ENCODE results near the gene SGMS1. TPM values are rescaled to one million over a fixed set of nuclear protein-coding genes. Genes with fewer than 3 reads are reported as not detected.
"Not testable (repeated sequence)": the region's sequence is repeated elsewhere in the genome, so short reads cannot be mapped to it uniquely, and the experiment has no call there.

The SGMS1 gene
- total and polyA plus RNA-seq, 12 donors, result 7.3 to 24.3 (median 17.1) TPM

DNA sequence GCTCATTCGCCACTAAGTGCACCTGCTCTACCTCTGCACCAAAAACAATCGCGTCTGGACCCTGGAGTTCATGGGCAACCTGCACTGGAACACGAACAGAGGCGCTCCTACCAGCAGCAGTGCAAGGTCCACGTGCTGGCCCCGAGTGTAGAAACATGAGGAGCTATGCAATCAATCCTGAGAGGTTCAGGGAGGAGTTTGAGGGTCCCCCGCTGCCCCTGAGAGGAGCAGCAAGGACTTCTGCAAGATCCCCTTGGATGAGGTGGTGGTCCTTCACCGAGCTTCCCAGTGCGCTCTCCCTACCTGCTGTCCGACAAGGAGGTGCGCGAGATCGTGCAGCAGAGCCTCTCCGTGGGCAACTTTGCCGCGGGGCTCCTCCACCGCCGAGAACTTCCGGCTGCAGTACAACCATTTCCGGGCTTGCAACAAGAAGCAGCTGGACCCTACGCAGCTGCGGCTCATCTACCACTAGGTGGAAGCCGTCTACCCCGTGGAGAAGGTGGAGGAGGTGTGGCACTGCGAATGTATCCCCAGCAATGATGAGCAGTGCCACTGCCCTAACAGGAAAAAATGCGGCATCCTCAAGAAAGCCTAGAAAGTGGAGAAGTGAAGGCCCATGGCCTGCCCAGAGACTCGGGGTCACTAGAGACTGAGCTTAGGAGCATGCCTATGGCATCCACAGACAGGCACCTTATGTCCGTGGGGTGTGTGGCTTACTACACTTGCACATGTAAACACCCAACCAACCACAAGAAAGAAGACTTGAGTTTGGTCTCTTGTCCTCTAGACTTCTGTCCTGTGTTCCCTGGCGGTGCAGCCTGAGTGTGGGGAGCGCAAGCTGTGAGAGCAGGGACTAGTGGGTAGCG, 36.3 kb upstream of the SGMS1 start:
- intact Hi-C loops (cut with DNase I); H3K27ac ChIP-seq; H3K27me3 ChIP-seq; H3K4me1 ChIP-seq; H3K36me3 ChIP-seq; H3K9me3 ChIP-seq: not testable (repeated sequence)
- ATAC-seq (peak; percentile 69 to 95 (median 87)), DNase-seq (peak; percentile 27 to 44)
- TF ChIP-seq, protein P1, sequence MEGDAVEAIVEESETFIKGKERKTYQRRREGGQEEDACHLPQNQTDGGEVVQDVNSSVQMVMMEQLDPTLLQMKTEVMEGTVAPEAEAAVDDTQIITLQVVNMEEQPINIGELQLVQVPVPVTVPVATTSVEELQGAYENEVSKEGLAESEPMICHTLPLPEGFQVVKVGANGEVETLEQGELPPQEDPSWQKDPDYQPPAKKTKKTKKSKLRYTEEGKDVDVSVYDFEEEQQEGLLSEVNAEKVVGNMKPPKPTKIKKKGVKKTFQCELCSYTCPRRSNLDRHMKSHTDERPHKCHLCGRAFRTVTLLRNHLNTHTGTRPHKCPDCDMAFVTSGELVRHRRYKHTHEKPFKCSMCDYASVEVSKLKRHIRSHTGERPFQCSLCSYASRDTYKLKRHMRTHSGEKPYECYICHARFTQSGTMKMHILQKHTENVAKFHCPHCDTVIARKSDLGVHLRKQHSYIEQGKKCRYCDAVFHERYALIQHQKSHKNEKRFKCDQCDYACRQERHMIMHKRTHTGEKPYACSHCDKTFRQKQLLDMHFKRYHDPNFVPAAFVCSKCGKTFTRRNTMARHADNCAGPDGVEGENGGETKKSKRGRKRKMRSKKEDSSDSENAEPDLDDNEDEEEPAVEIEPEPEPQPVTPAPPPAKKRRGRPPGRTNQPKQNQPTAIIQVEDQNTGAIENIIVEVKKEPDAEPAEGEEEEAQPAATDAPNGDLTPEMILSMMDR (IDR thresholded peaks at IDR 0.05), result peak in 7 of 9 donors; percentile 37 to 64 (median 50)
- H3K4me3 ChIP-seq, result peak overlapping the region; percentile 18 to 61 (median 53)
- WGBS, 2 donors, result 53 to 59% methylated on average over 32 of the region's 32 CpGs

DNA sequence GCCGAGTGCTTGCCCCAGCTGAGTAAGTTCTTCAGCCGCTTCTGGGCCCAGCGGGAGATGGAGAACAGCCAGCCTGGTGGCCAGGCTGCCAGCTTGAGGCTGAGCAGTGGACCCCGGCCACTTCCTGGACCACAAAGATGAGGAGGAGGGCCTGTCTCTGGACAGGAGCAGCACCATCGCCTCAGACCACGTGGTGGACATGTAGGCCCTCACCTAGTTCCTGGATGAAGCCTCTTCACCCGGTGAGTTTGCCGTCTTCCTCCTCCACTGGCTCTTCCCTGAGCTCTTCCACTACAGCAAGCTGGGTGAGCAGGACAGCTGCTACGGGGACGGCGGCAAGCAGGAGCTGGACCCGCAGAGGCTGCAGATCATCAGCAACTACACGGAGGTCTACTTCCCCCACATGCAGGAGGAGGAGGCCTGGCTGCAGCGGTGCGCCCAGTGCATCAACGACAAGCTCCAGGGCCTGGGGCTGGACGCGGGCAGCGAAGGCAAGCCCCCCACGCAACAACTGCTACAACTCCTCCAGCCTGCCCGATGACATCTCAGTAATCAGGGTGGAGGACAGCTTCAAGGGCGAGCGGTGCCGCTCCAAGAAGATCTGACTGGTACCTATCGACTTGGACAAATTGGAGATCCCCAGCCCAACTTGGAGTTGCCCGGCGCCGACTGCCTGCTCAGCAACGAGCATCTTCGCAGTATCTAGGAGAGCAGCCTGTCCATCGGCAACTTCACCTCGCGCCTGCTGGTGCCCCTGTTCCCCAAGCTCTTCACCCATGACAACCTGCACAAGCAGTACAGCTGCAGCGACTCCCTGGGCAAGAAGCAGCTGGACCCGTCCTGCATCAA, 35.5 kb upstream of the SGMS1 start:
- H3K27me3 ChIP-seq; DNase-seq; H3K27ac ChIP-seq; intact Hi-C loops (cut with DNase I); H3K9me3 ChIP-seq; H3K4me1 ChIP-seq; H3K36me3 ChIP-seq: not testable (repeated sequence)
- WGBS, 2 donors, result 93 to 95% methylated on average over 35 of the region's 35 CpGs
- H3K4me3 ChIP-seq, result peak overlapping the region in 8 of 10 donors; percentile 41 to 61 (median 56)
- ATAC-seq, result peak in 5 of 8 donors; percentile 12 to 44 (median 31)

DNA sequence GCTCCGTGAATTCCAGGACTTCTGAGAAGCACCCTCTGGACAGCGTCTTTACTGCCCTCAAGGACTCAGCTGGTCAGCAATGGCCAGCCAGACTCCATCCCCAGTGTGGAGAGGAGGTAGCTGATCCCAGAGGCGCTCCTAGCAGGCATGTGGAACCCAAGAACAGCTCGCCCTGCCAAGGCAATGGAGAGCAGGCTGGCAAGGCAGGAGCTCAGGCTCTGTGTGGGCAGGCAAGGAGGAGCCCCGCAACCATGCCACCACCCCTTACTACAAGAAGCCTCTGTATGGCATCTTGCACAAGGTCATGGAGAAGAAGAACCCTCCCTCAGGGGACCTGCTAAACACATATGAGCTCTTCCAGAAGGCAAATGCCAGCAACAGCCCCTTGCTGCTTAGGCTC, 34.4 kb upstream of the SGMS1 start:
- DNase-seq (no peak), ATAC-seq (no peak)
- TF ChIP-seq, protein P1 (IDR thresholded peaks at IDR 0.05), result no peak
- no peak overlapping the region for H3K27ac ChIP-seq
- no peaks in the 10 kb centered on the region for H3K36me3 ChIP-seq
- no peak overlapping the region for H3K4me3 ChIP-seq
- H3K9me3 ChIP-seq, result no peaks in the 10 kb centered on the region
- intact Hi-C loops (cut with DNase I), result no loop called here
- H3K4me1 ChIP-seq, result peaks cover 0 to 13% (median 3%) of the 10 kb centered on the region in 9 donors
- 97% methylated on average over 5 of the region's 5 CpGs for WGBS, 2 donors
- no peaks in the 10 kb centered on the region for H3K27me3 ChIP-seq

DNA sequence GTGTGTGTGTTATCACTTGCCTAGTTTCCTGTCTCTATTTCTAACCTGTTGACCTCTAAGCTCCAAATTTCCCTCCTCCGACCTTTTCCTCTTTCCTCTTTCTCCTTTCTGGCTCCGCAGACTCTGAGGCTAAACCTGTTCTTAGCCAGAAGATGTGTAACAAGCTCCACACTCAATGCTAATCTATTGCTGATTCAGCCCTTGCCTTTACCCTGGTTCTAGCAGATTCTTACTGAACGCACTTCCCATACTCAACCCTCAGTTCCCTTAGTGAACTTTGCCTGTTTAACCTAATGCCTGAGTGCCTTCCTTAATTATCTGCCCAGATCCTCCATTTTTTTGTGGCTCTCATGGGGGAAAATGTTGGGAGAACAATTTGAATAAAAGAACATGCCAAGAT, 30.0 kb upstream of the SGMS1 start:
- 24 to 47% methylated on average over 3 of the region's 3 CpGs for WGBS, 2 donors
- Histone ChIP-seq H3K4me3 (no peak overlapping the region), H3K36me3 (no peaks in the 10 kb centered on the region), H3K9me3 (no peaks in the 10 kb centered on the region), H3K27me3 (no peaks in the 10 kb centered on the region), H3K4me1 (peaks cover 0 to 16% (median 6%) of the 10 kb centered on the region in 9 donors), H3K27ac (no peak overlapping the region)
- TF ChIP-seq, protein P1 (IDR thresholded peaks at IDR 0.05), result no peak
- ATAC-seq (peak in 3 of 8 donors; percentile 20 to 44 (median 41)), DNase-seq (no peak)
- intact Hi-C loops (cut with DNase I), result loop anchor here in 1 of 10 donors (5.0 kb wide), 1 partner anchor 361 kb away; no protein-coding TSS in a partner anchor

Data from heart right ventricle (tissue), 16 donors.